H1 (cell line): ENCODE results near the gene GTF2I.
"Not testable (repeated sequence)": the region's sequence is repeated elsewhere in the genome, so short reads cannot be mapped to it uniquely, and the experiment has no call there.

ENCODE experiments used
- EP300 ChIP-seq, 2 experiments: IDR thresholded peaks; 1 replicate in 1 of 2; 2 replicates in 1 of 2; pipeline ENCODE4 v1.6.1; 2011 to 2012; ENCODE audit warnings: low read depth in 2 of 2, low read length in 2 of 2, mild to moderate bottlenecking in 2 of 2, borderline replicate concordance in 1 of 2, inconsistent platforms in 1 of 2, moderate library complexity in 1 of 2
- POLR2A ChIP-seq, 2 experiments: IDR thresholded peaks; 1 replicate in 1 of 2; 2 replicates in 1 of 2; pipeline ENCODE4 v1.6.1; 2011; ENCODE audit warnings: low read depth in 2 of 2, low read length in 2 of 2, mild to moderate bottlenecking in 2 of 2; ENCODE audit errors: control extremely low read depth in 1 of 2
- SIN3A ChIP-seq, 2 experiments: IDR thresholded peaks in 1 of 2; conservative IDR thresholded peaks in 1 of 2; 2 replicates each; pipeline ENCODE4 v1.6.1; 2011 to 2012; ENCODE audit warnings: low read length in 2 of 2, improper control_type of control experiment in 1 of 2, low read depth in 1 of 2, mild to moderate bottlenecking in 1 of 2
- TF ChIP-seq, protein P1 (sequence below), 3 experiments: IDR thresholded peaks; 1 replicate in 2 of 3; 2 replicates in 1 of 3; pipeline versions ENCODE4 v1.5.1 to v1.6.1; 2011; ENCODE audit warnings: low read length in 3 of 3, mild to moderate bottlenecking in 3 of 3, inconsistent platforms in 2 of 3, low read depth in 1 of 3, moderate library complexity in 1 of 3; ENCODE audit not compliant: insufficient read depth in 1 of 3; ENCODE audit errors: control extremely low read depth in 1 of 3

DNA sequence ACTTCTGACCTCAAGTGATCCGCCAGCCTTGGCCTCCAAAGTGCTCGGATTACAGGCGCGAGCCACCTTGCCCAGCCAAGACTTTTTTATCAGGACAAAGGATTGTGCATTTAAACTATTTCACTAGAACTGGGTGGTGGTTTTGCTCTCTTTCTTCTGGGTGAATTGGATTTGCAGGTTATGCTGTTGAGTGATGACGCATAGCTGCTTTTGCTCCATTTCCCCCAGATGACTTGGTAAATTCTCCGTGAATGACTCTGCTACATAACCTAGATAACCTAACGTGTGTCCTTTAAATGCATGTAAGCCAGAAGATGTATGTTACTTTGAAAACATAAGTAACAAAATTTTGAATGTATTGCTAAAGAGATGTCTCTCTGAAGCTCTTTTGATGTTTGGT, 100.8 kb downstream of the GTF2I start:
- not testable (repeated sequence) for TF ChIP-seq POLR2A (IDR thresholded peaks at IDR 0.05; ENCODE audit: control extremely low read depth in 1 of 2, low read depth in 2 of 2, low read length in 2 of 2); EP300 (IDR thresholded peaks at IDR 0.05; ENCODE audit: borderline replicate concordance in 1 of 2, low read depth in 2 of 2, low read length in 2 of 2); SIN3A (conservative IDR thresholded peaks at IDR 0.05 in 1 of 2, IDR thresholded peaks at IDR 0.05 in 1 of 2; ENCODE audit: low read depth in 1 of 2, low read length in 2 of 2)
- TF ChIP-seq, protein P1, sequence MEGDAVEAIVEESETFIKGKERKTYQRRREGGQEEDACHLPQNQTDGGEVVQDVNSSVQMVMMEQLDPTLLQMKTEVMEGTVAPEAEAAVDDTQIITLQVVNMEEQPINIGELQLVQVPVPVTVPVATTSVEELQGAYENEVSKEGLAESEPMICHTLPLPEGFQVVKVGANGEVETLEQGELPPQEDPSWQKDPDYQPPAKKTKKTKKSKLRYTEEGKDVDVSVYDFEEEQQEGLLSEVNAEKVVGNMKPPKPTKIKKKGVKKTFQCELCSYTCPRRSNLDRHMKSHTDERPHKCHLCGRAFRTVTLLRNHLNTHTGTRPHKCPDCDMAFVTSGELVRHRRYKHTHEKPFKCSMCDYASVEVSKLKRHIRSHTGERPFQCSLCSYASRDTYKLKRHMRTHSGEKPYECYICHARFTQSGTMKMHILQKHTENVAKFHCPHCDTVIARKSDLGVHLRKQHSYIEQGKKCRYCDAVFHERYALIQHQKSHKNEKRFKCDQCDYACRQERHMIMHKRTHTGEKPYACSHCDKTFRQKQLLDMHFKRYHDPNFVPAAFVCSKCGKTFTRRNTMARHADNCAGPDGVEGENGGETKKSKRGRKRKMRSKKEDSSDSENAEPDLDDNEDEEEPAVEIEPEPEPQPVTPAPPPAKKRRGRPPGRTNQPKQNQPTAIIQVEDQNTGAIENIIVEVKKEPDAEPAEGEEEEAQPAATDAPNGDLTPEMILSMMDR (IDR thresholded peaks at IDR 0.05; ENCODE audit: control extremely low read depth in 1 of 3, insufficient read depth in 1 of 3, low read depth in 1 of 3, low read length in 3 of 3): not testable (repeated sequence)
